ENCODE measurements around the gene ZNF653.

DNA sequence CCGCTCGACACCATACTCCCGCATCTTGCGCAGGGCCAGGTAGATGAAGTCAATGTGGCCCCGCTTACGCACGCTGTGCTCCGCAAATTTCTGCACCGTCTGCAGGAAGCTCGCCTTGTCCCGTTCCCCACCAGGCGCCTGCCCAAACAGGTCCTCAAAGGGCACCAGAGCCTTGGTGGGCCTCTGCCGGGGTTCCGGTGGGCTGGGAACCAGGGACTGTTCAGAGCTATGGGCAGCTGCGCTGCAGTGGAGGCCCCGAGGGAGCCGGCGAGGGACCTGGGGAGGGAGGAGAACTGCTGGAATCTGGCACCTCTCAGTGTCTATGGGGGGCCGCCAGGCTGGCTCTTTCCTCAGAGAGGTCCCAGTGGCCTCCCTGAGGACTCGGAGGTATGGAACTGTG, 8.3 kb upstream of the ZNF653 start:
- TF ChIP-seq CTCF (conservative IDR thresholded peaks at IDR 0.05; ENCODE audit: low read length) (no peak), EZH2phosphoT487 (IDR thresholded peaks at IDR 0.05; ENCODE audit: borderline replicate concordance) (no peak)

Measured in Loucy (cell line).